ENCODE results near the gene GNG2.

GRCh38 chr14:51967521-51967920 is 107.1 kb downstream of the GNG2 start:
- no peak for TF ChIP-seq CTCF (IDR thresholded peaks at IDR 0.05)
- no peak for TF ChIP-seq POLR2A (IDR thresholded peaks at IDR 0.05)
